CD8-positive, alpha-beta memory T cell (primary cell): ENCODE measurements around the gene GAREM1. TPM values are rescaled to one million over a fixed set of nuclear protein-coding genes. Genes with fewer than 3 reads are reported as not detected.

Source experiments
- CTCF ChIA-PET: fragments of 350-600 bp; sonication (Branson Sonifier 250); formaldehyde crosslinking; loops from one replicate; lab custom pipeline; 2021; ENCODE audit warnings: antibody characterized with exemption; lab: Charles Lee
- POLR2A ChIA-PET: fragments of 350-600 bp; sonication (Branson Sonifier 250); formaldehyde crosslinking; loops from one replicate; lab custom pipeline; 2021; ENCODE audit warnings: antibody characterized with exemption; lab: Charles Lee
- DNase-seq, 5 donors: peaks; one replicate each; pipeline versions ENCODE4 v3.0.0 to v3.0.0-alpha.2; 2020 to 2022; ENCODE audit warnings: mixed read lengths in 1 of 5
- H3K27ac ChIP-seq: one replicate; pipeline ENCODE4 v1.7.0; 2013; ENCODE audit warnings: low read depth, mild to moderate bottlenecking, low read length, moderate library complexity
- H3K27me3 ChIP-seq: 2 replicates; pipeline ENCODE4 v1.7.0; 2013; ENCODE audit warnings: low read length, mild to moderate bottlenecking; ENCODE audit not compliant: insufficient read depth, poor library complexity, severe bottlenecking
- H3K36me3 ChIP-seq: 2 replicates; pipeline ENCODE4 v1.7.0; 2013; ENCODE audit warnings: mild to moderate bottlenecking, low read length, moderate library complexity; ENCODE audit not compliant: insufficient read depth
- H3K4me1 ChIP-seq: 2 replicates; pipeline ENCODE4 v1.7.0; 2013; ENCODE audit warnings: mild to moderate bottlenecking, low read length, moderate library complexity; ENCODE audit not compliant: insufficient read depth
- H3K4me3 ChIP-seq: 2 replicates; pipeline ENCODE4 v1.7.0; 2013; ENCODE audit warnings: mild to moderate bottlenecking, low read length
- H3K9me3 ChIP-seq: 2 replicates; pipeline ENCODE4 v1.7.0; 2013; ENCODE audit warnings: mild to moderate bottlenecking, low read length
- H3K27ac Mint-ChIP-seq, 8 donors: one replicate each; pipeline ENCODE4 v1.8.0; 2020 to 2021; ENCODE audit warnings: mixed read lengths in 8 of 8, mild to moderate bottlenecking in 6 of 8, inconsistent platforms in 3 of 8, moderate library complexity in 3 of 8
- H3K27me3 Mint-ChIP-seq, 2 donors: one replicate each; pipeline ENCODE4 v1.8.0; 2020 to 2021; ENCODE audit warnings: mixed read lengths in 2 of 2, mild to moderate bottlenecking in 1 of 2, moderate library complexity in 1 of 2
- H3K36me3 Mint-ChIP-seq, 3 donors: one replicate each; pipeline ENCODE4 v1.8.0; 2020 to 2021; ENCODE audit warnings: mixed read lengths in 3 of 3, inconsistent platforms in 1 of 3, mild to moderate bottlenecking in 1 of 3
- H3K4me1 Mint-ChIP-seq, 3 donors: one replicate each; pipeline ENCODE4 v1.8.0; 2020 to 2021; ENCODE audit warnings: mixed read lengths in 3 of 3, inconsistent platforms in 1 of 3, mild to moderate bottlenecking in 1 of 3
- H3K4me3 Mint-ChIP-seq, 7 donors: one replicate each; pipeline ENCODE4 v1.8.0; 2020 to 2021; ENCODE audit warnings: mixed read lengths in 7 of 7, mild to moderate bottlenecking in 6 of 7, moderate library complexity in 4 of 7, inconsistent platforms in 2 of 7
- H3K9me3 Mint-ChIP-seq, 5 donors: one replicate each; pipeline ENCODE4 v1.8.0; 2020 to 2022; ENCODE audit warnings: mixed read lengths in 5 of 5, mild to moderate bottlenecking in 3 of 5, moderate library complexity in 2 of 5, inconsistent platforms in 1 of 5
- polyA plus RNA-seq: library from polyadenylated mRNA; unstranded; fragments of 300-500 nt; fragmentation: Illumina TruSeq; gene quantifications from one replicate; pipeline ENCODE4 v1.2.3, GENCODE V29; 2021
- total RNA-seq, 2 experiments: library from RNA; stranded (reverse); gene quantifications; one replicate each; pipeline ENCODE4 v1.2.3, GENCODE V29; 2021

Gene GAREM1
- total and polyA plus RNA-seq, 3 experiments from 2014 or later: not detected

- Mint-ChIP-seq H3K4me1 (no peaks in the 10 kb centered on the region), H3K36me3 (no peaks in the 10 kb centered on the region), H3K9me3 (peaks cover 0 to 2% (median 0%) of the 10 kb centered on the region in 5 donors), H3K27me3 (peaks cover 9 to 14% of the 10 kb centered on the region in 2 donors), H3K4me3 (no peak overlapping the region), H3K27ac (no peak overlapping the region)
- POLR2A ChIA-PET: no interaction called here
- no peaks in the 10 kb centered on the region for H3K9me3 ChIP-seq
- H3K4me3 ChIP-seq: no peak overlapping the region
- no peak for DNase-seq
- no peaks in the 10 kb centered on the region for H3K4me1 ChIP-seq
- H3K27me3 ChIP-seq: no peaks in the 10 kb centered on the region
- H3K27ac ChIP-seq: no peak overlapping the region
- CTCF ChIA-PET: no interaction called here
- H3K36me3 ChIP-seq: no peaks in the 10 kb centered on the region
Observed at GRCh38 chr18:32381761-32382160, 88.9 kb downstream of the GAREM1 start.

GRCh38 chr18:32380559-32380958, 90.1 kb downstream of the GAREM1 start:
- no peak overlapping the region for H3K27ac ChIP-seq
- no peak overlapping the region for H3K4me3 Mint-ChIP-seq
- ChIA-PET POLR2A (no interaction called here), CTCF (no interaction called here)
- H3K4me3 ChIP-seq: no peak overlapping the region
- no peaks in the 10 kb centered on the region for H3K27me3 ChIP-seq
- H3K36me3 ChIP-seq: no peaks in the 10 kb centered on the region
- H3K27me3 Mint-ChIP-seq: peaks cover 5 to 12% of the 10 kb centered on the region in 2 donors
- no peaks in the 10 kb centered on the region for H3K9me3 ChIP-seq
- H3K4me1 Mint-ChIP-seq: no peaks in the 10 kb centered on the region
- H3K9me3 Mint-ChIP-seq: peaks cover 0 to 2% (median 0%) of the 10 kb centered on the region in 5 donors
- no peak overlapping the region for H3K27ac Mint-ChIP-seq
- H3K36me3 Mint-ChIP-seq: no peaks in the 10 kb centered on the region
- no peaks in the 10 kb centered on the region for H3K4me1 ChIP-seq
- no peak for DNase-seq

- no peak overlapping the region for H3K27ac Mint-ChIP-seq
- H3K36me3 Mint-ChIP-seq: no peaks in the 10 kb centered on the region
- Histone ChIP-seq H3K27ac (no peak overlapping the region), H3K9me3 (no peaks in the 10 kb centered on the region), H3K4me1 (no peaks in the 10 kb centered on the region), H3K4me3 (no peak overlapping the region), H3K36me3 (no peaks in the 10 kb centered on the region), H3K27me3 (no peaks in the 10 kb centered on the region)
- POLR2A ChIA-PET: no interaction called here
- no peak overlapping the region for H3K4me3 Mint-ChIP-seq
- H3K9me3 Mint-ChIP-seq: peaks cover 0 to 2% (median 0%) of the 10 kb centered on the region in 5 donors
- no peak for DNase-seq
- CTCF ChIA-PET: no interaction called here
- H3K27me3 Mint-ChIP-seq: peaks cover 5 to 12% of the 10 kb centered on the region in 2 donors
- H3K4me1 Mint-ChIP-seq: no peaks in the 10 kb centered on the region
Observed at GRCh38 chr18:32379891-32380290, 90.8 kb downstream of the GAREM1 start.

- no peak for DNase-seq
- no peaks in the 10 kb centered on the region for H3K4me1 Mint-ChIP-seq
- CTCF ChIA-PET: no interaction called here
- H3K9me3 Mint-ChIP-seq: peaks cover 0 to 2% (median 0%) of the 10 kb centered on the region in 5 donors
- H3K27ac Mint-ChIP-seq: no peak overlapping the region
- Histone ChIP-seq H3K4me3 (no peak overlapping the region), H3K27me3 (no peaks in the 10 kb centered on the region), H3K27ac (no peak overlapping the region), H3K36me3 (no peaks in the 10 kb centered on the region), H3K4me1 (no peaks in the 10 kb centered on the region), H3K9me3 (no peaks in the 10 kb centered on the region)
- POLR2A ChIA-PET: no interaction called here
- peaks cover 5 to 12% of the 10 kb centered on the region in 2 donors for H3K27me3 Mint-ChIP-seq
- H3K4me3 Mint-ChIP-seq: no peak overlapping the region
- no peaks in the 10 kb centered on the region for H3K36me3 Mint-ChIP-seq
Observed at GRCh38 chr18:32378705-32379104, 92.0 kb downstream of the GAREM1 start.

- POLR2A ChIA-PET: no interaction called here
- DNase-seq: no peak
- H3K4me3 Mint-ChIP-seq: no peak overlapping the region
- no peaks in the 10 kb centered on the region for H3K9me3 Mint-ChIP-seq
- Histone ChIP-seq H3K36me3 (no peaks in the 10 kb centered on the region), H3K4me1 (no peaks in the 10 kb centered on the region), H3K27ac (no peak overlapping the region), H3K27me3 (no peaks in the 10 kb centered on the region), H3K9me3 (no peaks in the 10 kb centered on the region), H3K4me3 (no peak overlapping the region)
- CTCF ChIA-PET: no interaction called here
- H3K36me3 Mint-ChIP-seq: no peaks in the 10 kb centered on the region
- no peaks in the 10 kb centered on the region for H3K4me1 Mint-ChIP-seq
- H3K27ac Mint-ChIP-seq: no peak overlapping the region
- H3K27me3 Mint-ChIP-seq: peaks cover 5 to 6% of the 10 kb centered on the region in 2 donors
Observed at GRCh38 chr18:32373995-32374394, 96.7 kb downstream of the GAREM1 start.

GRCh38 chr18:32373505-32373904, 97.2 kb downstream of the GAREM1 start:
- ChIA-PET CTCF (no interaction called here), POLR2A (no interaction called here)
- Mint-ChIP-seq H3K9me3 (no peaks in the 10 kb centered on the region), H3K4me1 (no peaks in the 10 kb centered on the region), H3K36me3 (no peaks in the 10 kb centered on the region), H3K27me3 (peaks cover under 1% of the 10 kb centered on the region in 2 donors), H3K27ac (no peak overlapping the region), H3K4me3 (no peak overlapping the region)
- H3K27ac ChIP-seq: no peak overlapping the region
- H3K36me3 ChIP-seq: no peaks in the 10 kb centered on the region
- no peaks in the 10 kb centered on the region for H3K4me1 ChIP-seq
- no peak overlapping the region for H3K4me3 ChIP-seq
- no peaks in the 10 kb centered on the region for H3K9me3 ChIP-seq
- DNase-seq: no peak
- no peaks in the 10 kb centered on the region for H3K27me3 ChIP-seq

- Mint-ChIP-seq H3K9me3 (no peaks in the 10 kb centered on the region), H3K36me3 (no peaks in the 10 kb centered on the region), H3K4me1 (no peaks in the 10 kb centered on the region), H3K27me3 (peaks cover 0 to 4% of the 10 kb centered on the region in 2 donors), H3K27ac (no peak overlapping the region), H3K4me3 (no peak overlapping the region)
- H3K9me3 ChIP-seq: no peaks in the 10 kb centered on the region
- ChIA-PET CTCF (no interaction called here), POLR2A (no interaction called here)
- H3K27me3 ChIP-seq: no peaks in the 10 kb centered on the region
- no peak overlapping the region for H3K4me3 ChIP-seq
- no peak for DNase-seq
- no peak overlapping the region for H3K27ac ChIP-seq
- H3K36me3 ChIP-seq: no peaks in the 10 kb centered on the region
- no peaks in the 10 kb centered on the region for H3K4me1 ChIP-seq
Observed at GRCh38 chr18:32372381-32373061, 98.2 kb downstream of the GAREM1 start.

- Histone ChIP-seq H3K4me1 (no peaks in the 10 kb centered on the region), H3K9me3 (no peaks in the 10 kb centered on the region), H3K4me3 (no peak overlapping the region), H3K36me3 (no peaks in the 10 kb centered on the region), H3K27ac (no peak overlapping the region), H3K27me3 (no peaks in the 10 kb centered on the region)
- ChIA-PET POLR2A (no interaction called here), CTCF (no interaction called here)
- H3K4me1 Mint-ChIP-seq: no peaks in the 10 kb centered on the region
- no peak overlapping the region for H3K4me3 Mint-ChIP-seq
- H3K36me3 Mint-ChIP-seq: no peaks in the 10 kb centered on the region
- peaks cover 0 to 4% of the 10 kb centered on the region in 2 donors for H3K27me3 Mint-ChIP-seq
- no peak overlapping the region for H3K27ac Mint-ChIP-seq
- H3K9me3 Mint-ChIP-seq: no peaks in the 10 kb centered on the region
- DNase-seq: no peak
Observed at GRCh38 chr18:32372047-32372380, 98.7 kb downstream of the GAREM1 start.
